GM18502 (cell line): ENCODE results near the gene OPRM1.
"Not testable (repeated sequence)": the region's sequence is repeated elsewhere in the genome, so short reads cannot be mapped to it uniquely, and the experiment has no call there.

ENCODE experiments used
- ATAC-seq: cut with Tn5 transposase; IDR thresholded peaks from one replicate; pipeline ENCODE4 v1.9.1; 2021; ENCODE audit warnings: mild to moderate bottlenecking; ENCODE audit not compliant: unreplicated experiment, poor library complexity

OPRM1 gene

GRCh38 chr6:154233383-154233782 is 194.3 kb downstream of the OPRM1 start:
- no peak for ATAC-seq

GRCh38 chr6:154234019-154234772 is 195.2 kb downstream of the OPRM1 start:
- peak; percentile 65 for ATAC-seq

- no peak for ATAC-seq
These were observed 197.7 kb downstream of the OPRM1 start for GRCh38 chr6:154236646-154237301.

- ATAC-seq = no peak
These were observed 199.8 kb downstream of the OPRM1 start for GRCh38 chr6:154238831-154239230.

GRCh38 chr6:154239392-154239791 is 200.4 kb downstream of the OPRM1 start:
- ATAC-seq = no peak

GRCh38 chr6:154241061-154241460 is 202.0 kb downstream of the OPRM1 start:
- ATAC-seq = not testable (repeated sequence)

- ATAC-seq = no peak
These were observed 202.5 kb downstream of the OPRM1 start for GRCh38 chr6:154241581-154241980.

- no peak for ATAC-seq
These were observed 203.7 kb downstream of the OPRM1 start for GRCh38 chr6:154242617-154243357.

- no peak for ATAC-seq
These were observed 205.0 kb downstream of the OPRM1 start for GRCh38 chr6:154243793-154244750.

- ATAC-seq = no peak
These were observed 206.5 kb downstream of the OPRM1 start for GRCh38 chr6:154245506-154245905.

GRCh38 chr6:154246723-154247118 is 207.7 kb downstream of the OPRM1 start:
- ATAC-seq = no peak

- ATAC-seq = peak; percentile 48
These were observed 208.2 kb downstream of the OPRM1 start for GRCh38 chr6:154247119-154247861.

- peak; percentile 69 for ATAC-seq
These were observed 210.7 kb downstream of the OPRM1 start for GRCh38 chr6:154249499-154250298.

- no peak for ATAC-seq
These were observed 212.1 kb downstream of the OPRM1 start for GRCh38 chr6:154251116-154251515.

GRCh38 chr6:154252678-154253077 is 213.6 kb downstream of the OPRM1 start:
- ATAC-seq = no peak

- ATAC-seq = no peak
These were observed 218.0 kb downstream of the OPRM1 start for GRCh38 chr6:154257067-154257466.

GRCh38 chr6:154258064-154258757 is 219.2 kb downstream of the OPRM1 start:
- ATAC-seq = peak; percentile 82
